ENCODE measurements around the gene SNTA1.

DNA sequence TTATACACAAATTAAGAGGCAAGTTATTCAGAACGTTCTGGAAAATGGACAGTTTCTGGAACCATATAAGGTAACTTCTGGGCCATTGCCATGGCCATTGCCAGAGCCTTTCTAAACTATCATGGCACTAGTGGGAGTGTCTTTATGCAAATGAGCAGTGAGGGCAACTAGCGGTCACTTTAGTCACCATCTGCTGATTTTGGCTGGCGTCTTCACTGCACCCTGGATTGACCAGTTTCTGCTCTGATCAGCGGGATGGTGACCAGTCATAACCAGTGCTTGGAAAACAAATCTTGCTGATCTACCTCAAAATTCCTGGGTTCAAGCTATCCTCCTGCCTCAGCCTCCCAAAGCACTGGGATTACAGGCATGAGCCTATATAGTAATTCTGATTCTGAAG lies 7.3 kb upstream of the SNTA1 start:
- TF ChIP-seq POLR2A (IDR thresholded peaks at IDR 0.05) = no peak
- TF ChIP-seq, protein P1, sequence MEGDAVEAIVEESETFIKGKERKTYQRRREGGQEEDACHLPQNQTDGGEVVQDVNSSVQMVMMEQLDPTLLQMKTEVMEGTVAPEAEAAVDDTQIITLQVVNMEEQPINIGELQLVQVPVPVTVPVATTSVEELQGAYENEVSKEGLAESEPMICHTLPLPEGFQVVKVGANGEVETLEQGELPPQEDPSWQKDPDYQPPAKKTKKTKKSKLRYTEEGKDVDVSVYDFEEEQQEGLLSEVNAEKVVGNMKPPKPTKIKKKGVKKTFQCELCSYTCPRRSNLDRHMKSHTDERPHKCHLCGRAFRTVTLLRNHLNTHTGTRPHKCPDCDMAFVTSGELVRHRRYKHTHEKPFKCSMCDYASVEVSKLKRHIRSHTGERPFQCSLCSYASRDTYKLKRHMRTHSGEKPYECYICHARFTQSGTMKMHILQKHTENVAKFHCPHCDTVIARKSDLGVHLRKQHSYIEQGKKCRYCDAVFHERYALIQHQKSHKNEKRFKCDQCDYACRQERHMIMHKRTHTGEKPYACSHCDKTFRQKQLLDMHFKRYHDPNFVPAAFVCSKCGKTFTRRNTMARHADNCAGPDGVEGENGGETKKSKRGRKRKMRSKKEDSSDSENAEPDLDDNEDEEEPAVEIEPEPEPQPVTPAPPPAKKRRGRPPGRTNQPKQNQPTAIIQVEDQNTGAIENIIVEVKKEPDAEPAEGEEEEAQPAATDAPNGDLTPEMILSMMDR (IDR thresholded peaks at IDR 0.05 in 4 of 5, conservative IDR thresholded peaks at IDR 0.05 in 1 of 5) = no peak
